ENCODE results near the gene RCN2. TPM values are rescaled to one million over a fixed set of nuclear protein-coding genes. Genes with fewer than 3 reads are reported as not detected.

RCN2 gene
- total RNA-seq, 1 experiment from 2014 or later = 78.6 TPM

DNA sequence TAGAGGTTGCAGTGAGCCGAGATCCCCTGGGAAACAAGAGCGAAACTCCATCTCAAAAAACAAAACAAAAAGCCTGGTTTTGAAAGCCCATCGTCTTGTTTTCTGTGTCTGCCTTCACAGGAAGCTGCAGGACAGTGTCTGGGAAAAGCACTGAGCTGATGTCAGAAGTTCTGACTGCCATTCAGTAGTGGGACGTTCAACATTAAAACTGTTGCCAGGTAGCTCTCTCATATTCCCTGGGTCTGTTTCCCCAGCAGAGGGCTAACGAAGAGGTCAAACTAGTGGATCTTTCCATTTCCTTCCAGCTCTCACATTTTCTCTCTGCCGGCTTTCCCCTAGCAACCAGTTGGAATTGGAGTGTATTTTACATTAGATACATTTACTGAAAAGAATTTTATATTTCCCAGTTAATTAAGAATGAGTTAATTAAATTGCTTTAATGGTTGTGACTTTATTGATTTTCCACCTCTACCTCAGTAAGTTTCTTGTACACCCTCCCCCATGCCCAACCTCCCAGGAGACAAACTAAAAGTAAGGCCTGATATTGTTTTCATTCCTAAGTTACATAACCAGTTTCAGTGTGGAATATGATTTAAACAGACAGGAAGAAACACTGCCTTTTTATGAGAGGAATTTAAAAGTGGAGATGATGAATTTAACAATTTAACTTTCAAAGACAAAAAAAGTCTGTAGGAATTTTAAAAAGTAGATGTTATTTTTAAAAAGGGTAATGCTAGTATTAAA lies 29.9 kb downstream of the RCN2 start:
- no peak for TF ChIP-seq EZH2 (IDR thresholded peaks at IDR 0.05; ENCODE audit: borderline replicate concordance, low read depth, low read length, poor library complexity, severe bottlenecking)
- TF ChIP-seq, protein P1, sequence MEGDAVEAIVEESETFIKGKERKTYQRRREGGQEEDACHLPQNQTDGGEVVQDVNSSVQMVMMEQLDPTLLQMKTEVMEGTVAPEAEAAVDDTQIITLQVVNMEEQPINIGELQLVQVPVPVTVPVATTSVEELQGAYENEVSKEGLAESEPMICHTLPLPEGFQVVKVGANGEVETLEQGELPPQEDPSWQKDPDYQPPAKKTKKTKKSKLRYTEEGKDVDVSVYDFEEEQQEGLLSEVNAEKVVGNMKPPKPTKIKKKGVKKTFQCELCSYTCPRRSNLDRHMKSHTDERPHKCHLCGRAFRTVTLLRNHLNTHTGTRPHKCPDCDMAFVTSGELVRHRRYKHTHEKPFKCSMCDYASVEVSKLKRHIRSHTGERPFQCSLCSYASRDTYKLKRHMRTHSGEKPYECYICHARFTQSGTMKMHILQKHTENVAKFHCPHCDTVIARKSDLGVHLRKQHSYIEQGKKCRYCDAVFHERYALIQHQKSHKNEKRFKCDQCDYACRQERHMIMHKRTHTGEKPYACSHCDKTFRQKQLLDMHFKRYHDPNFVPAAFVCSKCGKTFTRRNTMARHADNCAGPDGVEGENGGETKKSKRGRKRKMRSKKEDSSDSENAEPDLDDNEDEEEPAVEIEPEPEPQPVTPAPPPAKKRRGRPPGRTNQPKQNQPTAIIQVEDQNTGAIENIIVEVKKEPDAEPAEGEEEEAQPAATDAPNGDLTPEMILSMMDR (conservative IDR thresholded peaks at IDR 0.05; ENCODE audit: low read depth, low read length) = no peak
- POLR2A ChIA-PET (ENCODE audit: low non-redundant PET) = no interaction called here
- H3K27ac ChIP-seq (ENCODE audit: low read depth, low read length, poor library complexity, severe bottlenecking) = no peak overlapping the region
- H3K9me3 ChIP-seq (ENCODE audit: low read depth, low read length, poor library complexity, severe bottlenecking) = no peaks in the 10 kb centered on the region
- CTCF ChIA-PET = no interaction called here
- H3K27me3 ChIP-seq (replicated peaks; ENCODE audit: insufficient read depth, low read depth, low read length, poor library complexity) = no peaks in the 10 kb centered on the region
- BruUV-seq (replicated peaks) = no TSS peak
- H3K36me3 ChIP-seq (ENCODE audit: insufficient read depth, low read length, poor library complexity, severe bottlenecking) = no peaks in the 10 kb centered on the region
- H3K4me3 ChIP-seq (ENCODE audit: low read depth, low read length, poor library complexity, severe bottlenecking) = no peak overlapping the region
- no peak for DNase-seq (ENCODE audit: low spot score)
- intact Hi-C loops (cut with micrococcal nuclease; ENCODE audit: unreplicated experiment) = no loop called here
- no peaks in the 10 kb centered on the region for H3K4me1 ChIP-seq (ENCODE audit: insufficient read depth, low read length, poor library complexity, severe bottlenecking)

DNA sequence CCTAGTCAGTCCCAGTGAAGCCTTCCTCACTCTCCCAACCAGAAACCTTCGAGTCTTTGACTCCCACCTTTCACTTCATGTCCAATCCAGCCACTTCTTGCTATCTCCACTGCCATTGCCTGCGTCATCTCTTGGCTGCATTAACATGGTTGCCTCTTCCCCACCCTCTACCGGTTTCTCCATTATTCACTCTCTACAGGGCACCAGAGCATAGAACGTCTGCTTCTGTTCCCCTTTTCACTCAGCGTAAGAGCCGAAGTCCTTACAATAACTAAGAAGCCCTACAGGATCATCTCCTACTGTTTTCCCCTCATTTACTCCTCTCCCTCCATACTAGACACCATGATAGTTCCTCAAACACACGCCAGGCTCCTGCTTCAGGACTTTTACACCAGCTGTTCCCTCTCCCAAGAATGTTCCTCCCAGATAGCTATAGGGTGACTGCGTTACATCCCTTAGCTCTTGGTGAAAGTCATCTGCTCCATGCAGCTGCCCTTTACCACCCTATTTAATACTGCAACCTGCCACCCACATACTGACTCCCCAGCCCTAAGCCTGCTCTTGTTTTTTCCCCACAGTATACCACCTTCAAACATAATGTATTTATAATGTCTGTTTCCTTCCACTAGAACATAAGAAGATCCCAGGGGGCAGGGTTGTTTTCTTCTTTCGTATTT lies 30.9 kb downstream of the RCN2 start:
- Histone ChIP-seq H3K9me3 (ENCODE audit: low read depth, low read length, poor library complexity, severe bottlenecking) (no peaks in the 10 kb centered on the region), H3K27me3 (replicated peaks; ENCODE audit: insufficient read depth, low read depth, low read length, poor library complexity) (no peaks in the 10 kb centered on the region), H3K4me1 (ENCODE audit: insufficient read depth, low read length, poor library complexity, severe bottlenecking) (no peaks in the 10 kb centered on the region), H3K27ac (ENCODE audit: low read depth, low read length, poor library complexity, severe bottlenecking) (no peak overlapping the region), H3K36me3 (ENCODE audit: insufficient read depth, low read length, poor library complexity, severe bottlenecking) (no peaks in the 10 kb centered on the region), H3K4me3 (ENCODE audit: low read depth, low read length, poor library complexity, severe bottlenecking) (no peak overlapping the region)
- BruUV-seq (replicated peaks) = no TSS peak
- DNase-seq (ENCODE audit: low spot score) = no peak
- intact Hi-C loops (cut with micrococcal nuclease; ENCODE audit: unreplicated experiment) = no loop called here
- ChIA-PET POLR2A (ENCODE audit: low non-redundant PET) (no interaction called here), CTCF (no interaction called here)
- TF ChIP-seq EZH2 (IDR thresholded peaks at IDR 0.05; ENCODE audit: borderline replicate concordance, low read depth, low read length, poor library complexity, severe bottlenecking) = no peak
- TF ChIP-seq, protein P1 (conservative IDR thresholded peaks at IDR 0.05; ENCODE audit: low read depth, low read length) = no peak

DNA sequence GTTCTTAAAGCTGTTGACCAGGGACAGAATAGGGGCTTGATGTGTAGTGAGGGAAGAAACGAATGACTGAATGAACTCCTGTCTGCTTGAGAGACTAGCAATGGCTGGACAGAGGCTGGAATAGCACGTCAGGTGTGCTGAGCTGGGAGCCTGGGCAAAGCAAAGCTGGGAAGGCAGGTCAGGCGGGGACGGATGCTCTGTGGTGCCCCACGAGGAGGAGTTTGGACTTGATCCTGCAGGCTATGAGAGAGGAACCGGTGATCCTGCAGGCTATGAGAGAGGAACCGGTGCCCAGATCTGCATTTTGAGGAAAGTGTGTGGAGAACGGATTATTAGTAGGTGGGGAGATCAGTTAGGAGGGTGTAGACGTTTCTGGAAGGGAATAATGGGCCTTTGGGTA lies 32.0 kb downstream of the RCN2 start:
- TF ChIP-seq, protein P1 (conservative IDR thresholded peaks at IDR 0.05; ENCODE audit: low read depth, low read length) = no peak
- no peak for TF ChIP-seq EZH2 (IDR thresholded peaks at IDR 0.05; ENCODE audit: borderline replicate concordance, low read depth, low read length, poor library complexity, severe bottlenecking)
- Histone ChIP-seq H3K9me3 (ENCODE audit: low read depth, low read length, poor library complexity, severe bottlenecking) (no peaks in the 10 kb centered on the region), H3K4me3 (ENCODE audit: low read depth, low read length, poor library complexity, severe bottlenecking) (no peak overlapping the region), H3K27me3 (replicated peaks; ENCODE audit: insufficient read depth, low read depth, low read length, poor library complexity) (no peaks in the 10 kb centered on the region), H3K4me1 (ENCODE audit: insufficient read depth, low read length, poor library complexity, severe bottlenecking) (no peaks in the 10 kb centered on the region), H3K27ac (ENCODE audit: low read depth, low read length, poor library complexity, severe bottlenecking) (no peak overlapping the region), H3K36me3 (ENCODE audit: insufficient read depth, low read length, poor library complexity, severe bottlenecking) (no peaks in the 10 kb centered on the region)
- no TSS peak for BruUV-seq (replicated peaks)
- POLR2A ChIA-PET (ENCODE audit: low non-redundant PET) = interaction anchor here (0.7 kb wide), 1 partner anchor 216 kb away, joined by 3 read pairs; no protein-coding TSS in a partner anchor
- CTCF ChIA-PET = no interaction called here
- intact Hi-C loops (cut with micrococcal nuclease; ENCODE audit: unreplicated experiment) = no loop called here
- DNase-seq (ENCODE audit: low spot score) = no peak
